Inflammatory macrophage treated with lipopolysaccharide for 1 hour (primary cell): Measurements from ENCODE around the gene CCNB1IP1.
"Not testable (repeated sequence)": the region's sequence is repeated elsewhere in the genome, so short reads cannot be mapped to it uniquely, and the experiment has no call there.

Experiments used
- DNase-seq, 2 donors: peaks; one replicate each; pipeline ENCODE4 v3.0.0-alpha.2; 2020 to 2022

The CCNB1IP1 gene, protein sequence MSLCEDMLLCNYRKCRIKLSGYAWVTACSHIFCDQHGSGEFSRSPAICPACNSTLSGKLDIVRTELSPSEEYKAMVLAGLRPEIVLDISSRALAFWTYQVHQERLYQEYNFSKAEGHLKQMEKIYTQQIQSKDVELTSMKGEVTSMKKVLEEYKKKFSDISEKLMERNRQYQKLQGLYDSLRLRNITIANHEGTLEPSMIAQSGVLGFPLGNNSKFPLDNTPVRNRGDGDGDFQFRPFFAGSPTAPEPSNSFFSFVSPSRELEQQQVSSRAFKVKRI

DNA sequence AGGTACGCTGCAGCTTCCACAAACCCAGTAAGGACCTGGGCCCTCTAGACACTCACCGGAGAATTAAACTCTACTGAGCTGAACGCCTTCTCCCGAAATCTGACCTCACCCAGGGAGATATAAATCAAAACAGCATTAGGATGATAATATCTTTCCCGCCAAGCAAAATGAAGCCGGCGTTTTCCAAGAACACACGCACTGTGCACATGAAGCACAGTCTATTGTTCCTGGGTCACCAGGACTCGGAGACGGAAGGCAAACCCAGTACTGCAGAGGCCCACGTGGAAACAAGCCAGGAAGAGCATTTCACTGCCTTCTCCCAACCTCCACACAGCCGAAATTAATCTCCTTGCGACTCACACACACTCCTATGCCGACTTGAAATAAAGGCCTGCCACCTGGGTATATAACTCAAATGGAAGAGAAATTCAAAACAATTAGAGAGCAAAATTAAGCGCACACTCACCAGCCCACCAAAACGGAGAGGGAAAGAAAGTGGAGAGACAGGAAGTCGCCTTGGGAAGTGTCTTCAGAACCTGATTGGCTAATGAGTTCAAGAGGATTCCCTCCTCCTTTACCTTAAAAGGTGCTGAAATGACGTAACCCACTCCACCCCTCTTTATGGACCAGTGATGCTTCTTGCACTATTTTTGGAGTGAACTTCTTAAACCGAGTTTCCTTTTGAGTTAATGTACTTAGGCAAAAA, at the start of gene CCNB1IP1:
Gene CCNB1IP1 (minus strand): TSS at position 492 of the 706 bp plus-strand sequence. CDS start 16,756 bp downstream, outside the sequence.
- DNase-seq, result peak; percentile 54 to 69

DNA sequence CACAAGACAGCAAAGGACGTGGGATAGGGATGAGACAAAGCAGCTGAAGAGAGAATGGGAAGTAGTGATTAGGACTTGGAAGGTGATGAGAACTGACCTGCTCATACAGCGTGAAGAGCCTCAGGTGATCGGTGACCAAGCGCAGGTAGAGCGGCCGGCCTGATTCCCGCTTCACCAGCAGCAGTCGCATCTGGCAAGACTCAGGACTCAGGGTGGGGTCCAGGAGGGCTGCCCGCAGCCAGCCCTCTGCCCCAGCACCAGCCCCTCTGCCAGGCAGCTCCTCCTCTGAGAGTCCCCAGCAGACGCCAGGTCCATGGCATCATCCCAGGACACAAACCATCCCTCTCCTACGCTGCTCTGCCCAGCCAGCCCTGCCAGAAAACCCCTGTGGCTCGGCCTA, 49.4 kb upstream of the CCNB1IP1 start:
- no peak for DNase-seq

DNA sequence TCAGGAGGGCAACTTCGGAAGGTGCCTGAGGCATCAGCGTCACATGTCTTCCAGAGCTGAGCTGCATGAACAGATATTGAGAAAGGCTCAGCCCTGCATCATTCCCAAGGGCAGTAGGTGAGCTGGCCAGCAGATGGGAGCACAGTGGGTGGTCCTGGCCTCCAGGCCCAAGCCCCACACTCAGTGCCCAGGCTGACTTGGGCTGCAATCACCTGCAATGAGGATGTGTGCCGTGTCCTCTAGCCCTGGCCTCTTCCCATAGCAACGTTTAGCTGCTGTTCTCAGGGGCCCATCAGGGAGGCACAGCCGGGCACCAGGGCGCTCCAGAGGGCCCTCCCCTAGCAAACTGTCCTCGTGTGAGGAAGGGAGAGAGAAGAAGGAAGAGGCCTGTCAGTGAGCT, 48.3 kb upstream of the CCNB1IP1 start:
- DNase-seq, result no peak

DNA sequence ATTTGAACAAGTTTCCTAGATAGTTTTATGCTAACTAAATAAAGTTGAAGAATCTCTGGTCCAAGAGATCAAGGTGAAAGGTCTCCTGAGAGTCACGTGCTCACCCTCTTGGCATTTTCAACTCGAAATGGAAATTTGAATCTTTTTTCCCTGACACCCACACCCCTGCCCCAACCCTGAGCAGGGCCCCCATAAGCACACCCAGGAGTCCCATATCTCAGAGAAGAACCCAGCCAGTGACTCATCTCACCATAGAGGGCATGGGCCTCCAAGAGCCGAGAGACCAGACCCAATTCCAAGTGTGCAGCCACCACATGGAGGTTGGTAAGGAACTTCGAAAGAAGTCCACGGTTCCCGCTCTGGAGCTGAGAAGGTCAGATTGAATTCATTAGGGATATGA, 47.6 kb upstream of the CCNB1IP1 start:
- DNase-seq, result no peak

DNA sequence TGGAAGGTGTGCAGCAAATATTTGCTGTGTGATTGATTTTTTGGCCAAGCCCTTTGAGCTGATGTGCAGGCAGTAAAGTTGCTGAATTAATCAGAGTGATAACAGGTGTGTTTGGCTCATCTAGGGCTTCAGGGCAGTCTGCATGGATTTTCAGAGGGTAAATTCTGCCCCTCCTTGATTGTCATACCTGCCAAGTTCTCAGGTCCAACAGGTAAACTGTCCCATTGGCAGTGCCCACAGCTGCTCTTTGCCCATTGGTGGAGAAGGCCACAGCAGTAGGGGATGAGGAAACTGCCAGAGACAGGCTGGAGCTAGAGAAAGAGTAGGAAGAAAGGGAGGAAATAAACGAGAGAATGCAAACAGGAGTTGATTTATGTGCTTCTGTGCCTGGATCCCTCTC, 46.7 kb upstream of the CCNB1IP1 start:
- DNase-seq, result no peak

DNA sequence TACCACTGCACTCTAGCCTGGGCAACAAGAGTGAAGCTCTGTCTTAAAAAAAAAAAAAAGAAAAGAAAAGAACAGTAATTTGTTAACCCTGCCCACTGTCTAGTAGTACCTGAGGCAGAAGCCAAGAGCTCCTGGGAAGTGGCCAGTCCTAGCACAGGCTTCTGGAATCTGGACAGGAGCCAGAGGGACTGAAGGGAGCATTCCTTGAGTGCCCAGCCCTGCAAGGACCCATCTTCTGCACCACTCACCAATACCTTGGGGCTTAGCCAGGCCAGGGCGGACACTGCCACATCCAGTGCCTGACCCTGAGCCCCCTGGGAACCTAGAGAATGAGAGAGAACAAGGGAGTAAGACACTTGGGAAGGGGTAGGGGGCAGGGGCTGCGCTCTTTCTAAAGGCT, 44.1 kb upstream of the CCNB1IP1 start:
- DNase-seq, result no peak

DNA sequence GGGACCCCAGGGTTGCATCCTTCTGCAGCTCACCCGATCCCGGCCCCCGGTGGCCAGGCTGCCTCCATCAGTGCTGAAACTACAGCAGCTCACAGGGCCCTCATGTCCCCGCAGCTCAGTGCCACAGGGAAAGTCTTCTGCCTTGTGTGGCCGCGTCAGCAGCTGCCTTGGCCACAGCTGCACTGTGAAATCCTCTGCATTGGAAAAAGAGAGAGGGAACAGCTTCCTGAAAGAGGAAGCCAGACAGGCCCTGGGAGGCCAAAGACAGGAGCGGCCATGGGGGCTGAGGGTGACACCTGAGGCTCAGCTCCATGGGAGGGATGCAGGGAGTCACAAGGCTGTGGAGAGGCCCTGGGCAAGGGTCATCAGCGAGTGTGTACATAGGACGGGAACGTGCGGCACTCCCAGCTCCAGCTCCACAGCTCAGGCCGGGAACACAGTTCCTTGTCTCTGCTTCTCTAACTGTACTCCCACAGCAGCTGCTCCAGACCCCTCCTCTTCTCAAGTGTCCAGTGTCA, 43.1 kb upstream of the CCNB1IP1 start:
- DNase-seq, result no peak

DNA sequence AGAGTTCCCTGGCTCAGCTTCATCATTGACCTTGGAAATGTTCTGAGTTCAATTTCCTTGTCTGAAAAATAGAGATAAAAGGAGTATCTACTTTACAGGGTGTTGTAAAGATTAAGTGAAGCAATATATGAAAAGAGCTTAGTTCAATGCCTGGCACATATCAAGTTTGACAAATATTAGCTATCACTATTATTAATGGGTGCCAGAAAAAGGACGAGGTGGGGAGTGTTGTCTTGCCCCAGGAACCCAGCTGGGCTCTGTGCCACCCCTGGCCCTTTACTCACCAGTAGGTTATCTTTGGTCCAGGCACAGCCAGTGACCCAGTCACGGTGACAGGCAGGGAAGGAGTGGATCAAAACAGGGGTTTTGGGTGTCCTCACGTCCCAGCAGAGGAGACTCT, 42.4 kb upstream of the CCNB1IP1 start:
- no peak for DNase-seq

DNA sequence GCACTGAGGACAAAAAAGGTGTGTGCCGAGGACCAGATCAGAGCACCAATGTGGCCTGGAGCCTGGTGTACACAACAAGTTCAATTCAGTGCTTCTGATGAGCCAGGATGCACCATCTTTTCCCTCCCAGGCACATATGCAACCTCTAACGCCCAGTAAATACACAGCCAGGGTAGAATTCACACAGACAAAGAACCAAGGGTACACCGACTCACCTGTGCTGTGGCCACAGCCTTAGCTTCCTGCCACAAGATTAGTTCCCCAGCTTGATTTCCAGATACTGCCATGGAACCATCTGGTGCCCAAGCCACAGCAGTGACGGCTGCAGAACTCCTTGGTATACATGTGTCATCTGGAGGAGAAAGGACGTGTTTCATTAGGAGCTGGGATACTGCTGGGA, 39.7 kb upstream of the CCNB1IP1 start:
- DNase-seq, result no peak

DNA sequence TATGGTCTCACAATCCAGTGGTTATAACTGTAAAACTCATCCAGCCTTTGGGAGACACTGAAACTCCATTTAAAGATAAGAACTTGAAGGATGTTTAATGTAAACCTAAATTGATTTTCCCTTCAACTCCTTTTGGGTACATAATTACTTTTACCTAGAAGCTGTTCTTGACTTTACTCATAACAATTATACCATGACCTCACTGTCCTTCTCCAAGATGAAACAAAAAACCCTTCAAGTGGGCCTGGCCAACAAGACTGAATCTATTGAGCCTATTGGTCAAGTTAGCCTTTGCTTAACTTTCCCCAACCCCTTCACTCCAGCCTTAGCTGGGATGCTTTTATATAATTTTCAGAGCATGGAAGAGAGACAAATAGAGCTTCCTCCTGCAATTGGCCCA, 32.8 kb upstream of the CCNB1IP1 start:
- DNase-seq, result no peak

DNA sequence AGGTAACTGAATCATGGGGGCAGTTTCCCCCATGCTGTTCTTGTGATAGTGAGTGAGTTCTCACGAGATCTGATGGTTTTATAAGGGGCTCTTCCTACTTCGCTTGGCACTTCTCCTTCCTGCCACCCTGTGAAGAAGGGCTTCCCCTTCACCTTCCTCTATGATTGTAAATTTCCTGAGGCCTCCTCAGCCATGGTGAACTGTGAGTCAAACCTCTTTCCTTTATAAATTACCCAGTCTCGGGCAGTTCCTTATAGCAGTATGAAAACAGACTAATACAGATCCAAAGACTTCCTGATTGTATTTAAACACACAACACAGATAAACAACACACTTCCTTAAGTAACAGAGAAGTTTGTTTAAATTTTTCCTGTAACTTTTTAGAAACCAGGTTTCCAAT, 25.4 kb upstream of the CCNB1IP1 start:
- peak; percentile 37 to 49 for DNase-seq

DNA sequence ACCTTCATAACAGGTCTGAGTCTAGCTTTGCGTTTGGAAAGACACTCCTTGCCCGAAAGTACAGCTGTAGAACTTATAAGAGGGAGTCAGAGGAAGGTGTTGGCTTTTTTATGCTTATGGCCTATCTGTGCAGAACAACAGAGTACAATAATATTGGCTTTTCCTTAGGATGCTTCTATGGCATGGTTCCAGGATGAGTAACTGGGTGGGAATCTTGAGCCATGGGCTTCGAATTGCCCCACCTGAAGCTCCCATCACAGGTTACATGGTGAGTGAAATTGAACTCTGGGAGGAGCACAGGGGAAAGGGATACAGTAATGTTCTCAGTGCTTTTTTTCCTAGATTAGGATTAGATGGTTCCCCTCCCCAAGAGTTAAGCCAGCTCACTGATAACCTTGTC, 23.3 kb upstream of the CCNB1IP1 start:
- DNase-seq, result no peak

DNA sequence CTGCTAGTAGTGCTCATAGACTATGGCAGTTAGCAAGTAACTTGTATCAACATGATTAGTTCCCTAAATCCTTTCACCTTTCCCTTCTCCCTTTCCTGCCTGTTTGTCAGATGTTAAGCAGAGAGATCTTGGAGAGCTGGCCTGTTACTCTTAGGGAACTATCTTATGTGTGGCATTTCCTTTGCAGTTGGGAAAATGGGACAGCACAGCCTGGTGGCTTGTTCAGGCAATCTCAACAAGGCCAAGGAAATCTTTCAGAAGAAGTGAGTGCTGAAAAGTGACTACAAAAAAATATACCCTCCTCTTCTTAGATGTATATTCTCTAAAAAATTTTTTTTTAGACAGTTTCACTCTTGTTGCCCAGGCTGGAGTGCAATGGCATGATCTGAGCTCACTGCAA, 17.8 kb upstream of the CCNB1IP1 start:
- no peak for DNase-seq

DNA sequence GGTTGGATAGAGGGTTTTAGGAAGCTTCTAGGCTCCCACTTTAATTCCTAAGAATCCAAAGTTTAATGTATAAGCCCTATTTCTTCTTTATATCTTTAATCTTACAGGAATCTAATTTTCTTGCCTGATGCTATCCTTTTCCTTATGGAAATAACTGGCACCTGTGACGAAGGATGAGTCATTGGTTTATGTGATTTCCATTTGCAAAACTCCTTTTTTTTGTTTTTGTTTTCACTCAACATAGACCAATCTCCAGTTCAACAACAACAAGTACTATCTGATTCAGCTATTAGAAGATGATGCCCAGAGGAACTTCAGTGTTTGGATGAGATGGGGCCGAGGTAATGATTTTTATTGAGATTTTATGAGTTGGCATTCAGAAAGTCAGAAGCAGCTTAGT, 17.2 kb upstream of the CCNB1IP1 start:
- DNase-seq, result no peak

DNA sequence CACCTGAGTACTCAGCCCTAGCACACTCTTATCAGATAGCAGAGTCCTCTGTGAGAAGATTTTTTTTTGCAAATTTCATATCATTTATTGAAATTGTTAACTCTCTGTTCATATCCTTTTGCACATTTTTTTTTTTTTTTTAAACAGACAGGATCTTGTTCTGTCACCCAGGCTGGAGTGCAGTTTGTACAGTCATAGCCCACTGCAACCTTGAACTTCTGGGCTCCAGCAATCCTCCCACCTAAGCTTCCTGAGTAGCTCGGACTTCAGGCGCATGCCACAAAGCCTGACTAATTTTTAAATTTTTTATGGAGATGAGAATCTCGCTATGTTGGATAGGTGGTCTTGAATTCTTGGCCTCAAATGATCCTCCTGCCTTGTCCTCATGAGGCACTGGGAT, 14.7 kb upstream of the CCNB1IP1 start:
- no peak for DNase-seq

DNA sequence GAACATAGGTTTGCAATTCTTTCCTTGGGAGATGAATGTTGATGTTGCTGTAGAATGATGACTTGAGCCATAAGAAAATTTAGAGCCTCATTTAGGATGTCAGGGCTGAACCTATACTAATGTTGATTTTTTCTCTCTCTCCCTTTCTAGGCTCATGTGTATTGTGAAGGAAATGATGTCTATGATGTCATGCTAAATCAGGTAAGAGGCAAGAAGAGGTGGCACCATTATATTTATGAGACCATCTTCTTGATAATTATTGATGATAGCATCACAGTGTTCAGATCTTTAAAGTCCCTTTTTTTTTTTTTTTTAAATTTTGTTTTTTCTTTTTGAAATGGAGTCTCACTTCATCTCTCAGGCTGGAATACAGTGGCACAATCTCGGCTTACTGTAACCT, 13.6 kb upstream of the CCNB1IP1 start:
- no peak for DNase-seq

DNA sequence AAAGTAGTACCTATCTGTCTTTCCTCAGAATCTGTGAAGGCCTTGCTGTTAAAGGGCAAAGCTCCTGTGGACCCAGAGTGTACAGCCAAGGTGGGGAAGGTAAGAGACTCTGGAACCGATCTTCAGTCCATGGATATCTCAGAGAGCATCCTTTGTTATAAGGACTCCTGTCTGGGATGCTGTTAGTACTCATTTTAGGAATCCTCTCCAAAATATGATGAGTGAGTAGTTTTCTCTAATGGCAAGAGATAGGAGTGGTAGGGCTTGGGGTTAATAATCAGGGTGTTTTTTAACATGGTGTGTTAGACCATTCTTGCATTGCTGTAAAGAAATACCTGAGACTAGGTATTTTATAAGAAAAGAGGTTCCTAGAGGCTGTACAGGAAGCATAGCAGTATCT, 12.3 kb upstream of the CCNB1IP1 start:
- no peak for DNase-seq

DNA sequence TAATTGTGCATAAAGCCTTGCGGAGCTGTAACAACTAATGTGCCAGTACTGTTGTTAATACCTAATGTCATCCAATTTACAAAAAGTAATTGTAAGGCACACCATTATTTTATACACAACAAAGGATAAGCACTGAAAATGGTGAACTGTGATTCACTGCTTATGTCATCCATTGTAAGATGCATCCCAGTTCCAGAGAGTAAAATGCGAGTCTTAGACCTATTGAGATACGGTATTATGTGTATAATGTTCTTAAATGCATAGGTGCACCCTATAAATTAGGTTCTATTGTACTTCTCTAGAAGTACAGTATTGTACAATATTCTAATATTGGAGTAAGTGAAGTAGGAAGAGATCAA, 10.8 kb upstream of the CCNB1IP1 start:
- DNase-seq, result peak; percentile 16 to 43

DNA sequence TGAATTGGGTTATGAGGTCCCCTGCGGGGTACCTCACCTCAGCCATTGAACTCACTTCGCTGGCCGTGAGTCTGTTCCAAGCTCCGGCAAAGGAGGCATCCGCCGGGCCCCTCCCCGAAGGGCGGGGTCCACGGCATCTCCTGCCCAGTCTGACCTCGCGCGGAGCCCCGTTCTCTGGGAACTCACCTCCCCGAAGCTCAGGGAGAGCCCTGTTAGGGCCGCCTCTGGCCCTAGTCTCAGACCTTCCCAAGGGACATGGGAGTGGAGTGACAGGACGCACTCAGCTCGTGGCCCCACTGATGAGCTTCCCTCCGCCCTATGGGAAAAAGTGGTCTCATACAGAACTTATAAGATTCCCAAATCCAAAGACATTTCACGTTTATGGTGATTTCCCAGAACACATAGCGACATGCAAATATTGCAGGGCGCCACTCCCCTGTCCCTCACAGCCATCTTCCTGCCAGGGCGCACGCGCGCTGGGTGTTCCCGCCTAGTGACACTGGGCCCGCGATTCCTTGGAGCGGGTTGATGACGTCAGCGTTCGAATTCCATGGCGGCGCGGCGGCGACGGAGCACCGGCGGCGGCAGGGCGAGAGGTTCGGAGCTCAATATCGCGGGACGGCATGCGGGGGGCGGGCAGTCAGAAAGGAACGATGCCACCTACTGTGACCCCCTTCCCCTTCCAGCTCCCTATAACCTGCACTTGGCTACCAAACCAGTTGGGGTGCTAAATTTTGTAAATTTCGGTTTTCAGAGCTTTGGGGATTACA, 10.2 kb upstream of the CCNB1IP1 start, which contains the start of gene PARP2:
Gene PARP2 (plus strand): TSS at position 544 of the 770 bp plus-strand sequence. CDS start 7 bp downstream, at position 551.
- DNase-seq, result peak; percentile 100

DNA sequence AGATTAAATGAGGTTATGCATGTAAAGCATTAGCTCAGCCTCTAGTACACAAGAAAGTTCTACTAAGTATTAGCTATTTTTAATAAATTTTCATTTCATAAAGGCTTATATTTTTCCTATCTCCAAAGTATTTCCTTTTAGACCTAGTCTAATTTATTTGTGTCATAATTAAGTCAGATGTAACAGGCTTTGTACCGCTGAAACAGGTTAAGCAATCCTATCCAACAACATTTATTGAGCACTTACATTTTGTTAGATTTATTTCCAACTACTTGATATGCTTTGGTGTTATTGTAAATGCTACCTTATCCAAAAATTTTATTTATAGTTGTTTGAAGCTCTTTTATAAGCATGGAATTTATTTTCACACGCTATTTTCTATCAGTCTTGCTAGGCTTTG, 8.6 kb upstream of the CCNB1IP1 start:
- no peak for DNase-seq

DNA sequence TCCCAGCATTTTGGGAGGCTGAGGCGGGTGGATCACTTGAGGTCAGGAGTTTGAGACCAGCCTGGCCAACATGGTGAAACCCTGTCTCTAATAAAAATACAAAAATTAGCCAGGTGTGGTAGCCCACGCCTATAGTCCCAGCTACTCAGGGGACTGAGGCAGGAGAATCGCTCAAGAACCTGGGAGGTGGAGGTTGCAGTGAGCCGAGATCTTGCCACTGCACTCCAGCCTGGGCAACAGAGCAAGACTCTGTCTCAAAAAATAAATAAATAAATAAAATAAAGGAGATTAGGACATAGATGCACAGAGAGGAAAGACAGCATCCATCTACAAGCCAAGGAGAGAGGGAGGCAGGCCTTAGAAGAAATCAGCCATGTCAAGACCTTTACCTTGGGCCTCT, 8.0 kb upstream of the CCNB1IP1 start:
- not testable (repeated sequence) for DNase-seq

DNA sequence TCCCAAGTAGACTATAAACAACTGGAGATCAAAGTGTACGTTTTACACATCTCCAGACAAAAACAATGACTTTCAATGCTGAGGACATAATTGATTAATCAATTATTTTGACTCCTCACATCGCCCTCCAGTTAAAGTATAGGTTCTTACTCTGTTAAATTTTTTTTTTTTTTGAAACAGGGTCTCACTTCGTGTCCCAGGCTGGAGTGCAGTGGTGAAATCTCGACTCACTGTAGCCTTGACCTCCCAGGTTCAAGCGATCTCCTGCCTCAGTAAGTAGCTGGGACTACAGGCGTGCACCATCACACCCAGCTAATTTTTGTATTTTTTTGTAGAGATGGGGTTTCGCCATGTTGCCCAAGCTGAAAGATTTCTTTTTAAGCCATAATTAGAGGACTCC, 938 bp upstream of the CCNB1IP1 start:
- DNase-seq, result no peak

DNA sequence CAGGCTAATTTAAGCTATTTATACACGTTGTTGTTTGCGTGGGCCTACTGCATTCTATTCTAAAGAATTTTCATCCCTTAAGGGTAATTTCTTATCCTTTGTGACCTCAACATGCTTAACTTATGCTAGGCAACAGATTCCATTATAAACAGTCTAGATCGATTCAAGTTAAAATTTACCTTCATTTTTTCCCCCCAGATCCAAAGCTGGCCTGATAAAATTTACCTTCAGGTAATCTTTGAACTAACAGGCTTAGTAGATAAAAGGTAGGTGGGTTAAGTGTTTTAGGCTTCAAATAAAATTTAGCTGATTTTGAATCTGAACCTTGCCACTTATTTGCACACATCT, 389 bp upstream of the CCNB1IP1 start:
- no peak for DNase-seq

DNA sequence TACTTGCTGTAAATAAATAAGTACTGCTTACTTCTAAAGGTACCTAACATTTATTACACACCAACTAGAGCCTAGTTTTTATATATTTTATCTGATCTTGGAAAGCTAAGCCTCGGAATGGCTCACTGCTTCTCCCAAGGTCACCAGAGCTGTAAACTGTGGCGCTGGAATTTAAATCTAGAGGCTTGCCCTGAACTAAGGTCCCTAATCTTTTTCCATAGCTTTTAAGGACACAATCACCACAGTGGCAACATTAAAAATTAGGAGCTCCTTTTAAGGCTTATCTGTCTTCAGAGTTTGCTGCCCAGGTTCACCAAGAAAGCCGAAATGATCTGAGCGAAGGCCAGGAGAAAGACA, 670 bp downstream of the CCNB1IP1 start:
- no peak for DNase-seq
